ENCODE measurements around the gene CHID1. TPM values are rescaled to one million over a fixed set of nuclear protein-coding genes. Genes with fewer than 3 reads are reported as not detected.

Gene CHID1
- total and polyA plus RNA-seq, 2 of the 4 experiments (the other 2 are of a cell fraction): 34.2 to 121 TPM

- dilution Hi-C loops (cut with HindIII; ENCODE audit: low sequenced_read_pairs, unreplicated experiment) (no loop called here), intact Hi-C loops (cut with micrococcal nuclease) (no loop called here), in situ Hi-C loops (cut with MboI; ENCODE audit: low sequenced_read_pairs) (no loop called here)
- Histone ChIP-seq H3K4me2 (ENCODE audit: low read depth, low read length) (no peak overlapping the region), H3K4ac (ENCODE audit: low read depth, low read length) (no peak overlapping the region), H3K18ac (ENCODE audit: low read depth, low read length) (no peak overlapping the region), H2AFZ (replicated peaks; ENCODE audit: low read length, poor library complexity) (no peak overlapping the region), H4K8ac (ENCODE audit: low read depth in 2 of 2, low read length in 2 of 2) (no peak overlapping the region), H2BK20ac (ENCODE audit: low read depth, low read length) (no peak overlapping the region), H3K23ac (ENCODE audit: low read depth, low read length) (no peak overlapping the region), H3K9ac (ENCODE audit: low read depth, low read length) (no peak overlapping the region), H4K20me1 (ENCODE audit: insufficient read depth, low read length) (peaks cover 80% of the 10 kb centered on the region), H3K79me1 (ENCODE audit: low read depth in 1 of 2, low read length in 2 of 2) (peaks cover 12 to 85% of the 10 kb centered on the region in 2 experiments), H4K5ac (ENCODE audit: low read depth, low read length) (no peak overlapping the region), H3K4me3 (ENCODE audit: insufficient read depth, low read depth, low read length) (no peak overlapping the region), H4K91ac (ENCODE audit: insufficient read depth, low read depth, low read length) (no peak overlapping the region), H3K9me3 (ENCODE audit: control insufficient read depth, insufficient read depth, low read length) (no peaks in the 10 kb centered on the region), H3K14ac (replicated peaks; ENCODE audit: low read depth, low read length) (no peak overlapping the region), H2BK120ac (ENCODE audit: low read depth, low read length) (no peak overlapping the region), H2BK15ac (ENCODE audit: low read depth, low read length) (no peak overlapping the region), H3K4me1 (ENCODE audit: control insufficient read depth, insufficient read depth, low read length) (peaks cover 15% of the 10 kb centered on the region), H3K36me3 (ENCODE audit: control insufficient read depth, insufficient read depth, low read length) (peaks cover 20% of the 10 kb centered on the region), H3K9me1 (ENCODE audit: insufficient read depth, low read length) (no peaks in the 10 kb centered on the region), H3K27me3 (ENCODE audit: control insufficient read depth, insufficient read depth, low read length) (no peaks in the 10 kb centered on the region), H3K27ac (ENCODE audit: insufficient read depth, low read length) (no peak overlapping the region), H2BK5ac (ENCODE audit: low read depth, low read length, poor library complexity, severe bottlenecking) (no peak overlapping the region), H2AK5ac (ENCODE audit: low read depth, low read length) (no peak overlapping the region), H2AK9ac (replicated peaks; ENCODE audit: low read depth, low read length, poor library complexity) (peak overlapping the region; percentile 42), H3K56ac (ENCODE audit: extremely low read depth, insufficient read depth, low read length) (no peak overlapping the region)
- WGBS, 2 experiments (ENCODE audit: extremely low coverage in 2 of 2, insufficient read length in 1 of 2): 78% methylated on average over 9 of the region's 20 CpGs; no CpG with 5 or more reads in 1 of the 2 experiments
- ChIA-PET CTCF (no interaction called here), POLR2A (ENCODE audit: unreplicated experiment) (no interaction called here)
- no peak for TF ChIP-seq MAFK (IDR thresholded peaks at IDR 0.05; ENCODE audit: low read depth, low read length)
- ATAC-seq (ENCODE audit: low read depth): no peak
- BruUV-seq (replicated peaks): no TSS peak
- DNase-seq: no peak
Measured at GRCh38 chr11:854601-855329, 55.8 kb downstream of the CHID1 start.
